M059J (cell line): Measurements from ENCODE around the gene SMARCD1. TPM values are rescaled to one million over a fixed set of nuclear protein-coding genes. Genes with fewer than 3 reads are reported as not detected.

Experiments
- DNase-seq: peaks from one replicate; pipeline ENCODE4 v3.0.0-alpha.2; 2012; ENCODE audit warnings: low read depth
- total RNA-seq: library from RNA; depleted of rRNA; stranded (reverse); fragments of >200 nt; shearing (Covaris generic); gene quantifications from 2 replicates; pipeline ENCODE4 v1.2.3, GENCODE V29; 2014; rRNA removed

SMARCD1 gene
- total RNA-seq, result 48.7 and 52.9 TPM in 2 replicates

- DNase-seq, result peak; percentile 88
These were observed at the start of gene SMARCD1 for GRCh38 chr12:50084775-50085614. Gene SMARCD1, plus strand, starts transcription at chr12:50085342. Its CDS starts 28 bp downstream, at chr12:50085370.

- no peak for DNase-seq
These were observed 46.8 kb upstream of the SMARCD1 start for GRCh38 chr12:50038336-50038735.

DNA sequence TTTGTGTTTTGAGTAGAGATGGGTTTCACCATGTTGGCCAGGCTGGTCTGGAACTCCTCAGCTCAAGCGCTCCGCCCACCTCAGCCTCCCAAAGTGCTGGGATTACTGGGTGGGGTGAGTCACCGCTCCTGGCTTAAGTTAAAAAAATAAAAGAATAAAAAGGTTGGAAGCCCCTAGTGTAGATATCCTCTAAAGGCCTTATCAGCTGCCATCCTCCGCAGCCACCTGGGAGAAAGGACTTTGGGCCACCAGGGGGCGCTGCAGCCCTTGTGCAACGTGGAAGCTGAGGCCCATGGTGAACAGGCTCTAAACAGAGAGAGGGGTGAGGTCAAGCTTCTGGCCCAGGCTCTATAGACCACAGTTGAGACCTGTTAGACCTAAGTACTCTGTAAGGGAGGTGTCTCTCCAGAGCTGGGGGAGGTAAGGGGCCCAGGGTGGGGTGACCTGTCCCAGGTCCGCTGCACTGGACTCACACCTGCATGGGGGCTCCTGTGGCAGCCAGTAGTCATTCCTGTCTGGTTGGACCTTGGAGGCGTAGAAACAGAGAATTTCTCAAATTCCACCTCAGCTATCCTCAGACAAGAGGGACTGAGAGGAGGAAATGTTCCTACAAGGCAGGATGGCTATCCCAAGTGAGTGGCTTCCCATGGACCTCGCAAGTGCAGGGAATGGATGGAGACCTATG is 45.8 kb upstream of the SMARCD1 start:
- DNase-seq, result peak; percentile 74

DNA sequence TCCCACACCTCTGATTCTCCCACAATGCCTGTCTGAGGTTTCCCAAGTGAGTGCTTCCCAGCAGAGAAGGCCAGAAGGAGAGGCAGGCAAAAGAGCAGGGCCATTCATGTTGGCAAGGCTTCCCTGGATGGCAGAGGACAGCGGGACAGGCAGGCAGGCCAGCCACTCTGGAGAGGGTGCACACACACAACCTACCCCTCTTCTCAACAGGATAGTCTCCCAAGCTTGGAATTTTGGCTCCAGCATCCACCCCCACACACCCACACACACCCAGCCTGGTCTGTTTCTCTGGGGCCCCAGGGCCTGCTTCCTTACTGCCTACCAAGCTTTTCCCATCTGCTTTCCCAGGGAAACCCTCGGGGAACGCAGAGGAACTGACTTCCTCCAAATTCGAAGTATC is 44.5 kb upstream of the SMARCD1 start:
- DNase-seq, result no peak

- no peak for DNase-seq
These were observed 43.9 kb upstream of the SMARCD1 start for GRCh38 chr12:50041062-50041860.

DNA sequence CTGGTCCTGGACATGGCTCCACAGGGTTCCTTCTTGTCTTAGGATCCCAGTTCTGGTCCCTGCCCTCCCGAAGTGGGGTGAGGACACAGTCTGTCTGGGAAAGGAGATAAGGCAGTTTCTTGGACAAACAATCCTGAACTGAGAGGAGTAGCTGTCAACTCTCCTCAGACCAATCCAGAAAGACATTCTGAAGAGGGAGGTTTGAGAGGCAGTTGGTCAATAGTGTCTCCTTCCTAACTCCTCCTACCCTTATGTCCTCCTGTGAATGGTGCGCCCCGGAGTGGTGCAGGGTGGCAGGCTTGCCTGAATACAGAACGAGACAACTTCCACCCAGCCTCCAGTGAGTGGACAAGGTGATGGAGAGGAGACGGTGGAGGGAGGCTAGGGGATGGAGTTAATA is 43.2 kb upstream of the SMARCD1 start:
- no peak for DNase-seq

GRCh38 chr12:50042693-50043092 is 42.4 kb upstream of the SMARCD1 start:
- DNase-seq, result no peak

GRCh38 chr12:50043308-50043707 is 41.8 kb upstream of the SMARCD1 start:
- DNase-seq, result no peak

GRCh38 chr12:50043854-50044253 is 41.3 kb upstream of the SMARCD1 start:
- peak; percentile 42 for DNase-seq

GRCh38 chr12:50047693-50048250 is 37.4 kb upstream of the SMARCD1 start:
- DNase-seq, result no peak

GRCh38 chr12:50049254-50050118 is 35.7 kb upstream of the SMARCD1 start:
- DNase-seq, result no peak

GRCh38 chr12:50050119-50050385 is 35.1 kb upstream of the SMARCD1 start:
- DNase-seq, result no peak

DNA sequence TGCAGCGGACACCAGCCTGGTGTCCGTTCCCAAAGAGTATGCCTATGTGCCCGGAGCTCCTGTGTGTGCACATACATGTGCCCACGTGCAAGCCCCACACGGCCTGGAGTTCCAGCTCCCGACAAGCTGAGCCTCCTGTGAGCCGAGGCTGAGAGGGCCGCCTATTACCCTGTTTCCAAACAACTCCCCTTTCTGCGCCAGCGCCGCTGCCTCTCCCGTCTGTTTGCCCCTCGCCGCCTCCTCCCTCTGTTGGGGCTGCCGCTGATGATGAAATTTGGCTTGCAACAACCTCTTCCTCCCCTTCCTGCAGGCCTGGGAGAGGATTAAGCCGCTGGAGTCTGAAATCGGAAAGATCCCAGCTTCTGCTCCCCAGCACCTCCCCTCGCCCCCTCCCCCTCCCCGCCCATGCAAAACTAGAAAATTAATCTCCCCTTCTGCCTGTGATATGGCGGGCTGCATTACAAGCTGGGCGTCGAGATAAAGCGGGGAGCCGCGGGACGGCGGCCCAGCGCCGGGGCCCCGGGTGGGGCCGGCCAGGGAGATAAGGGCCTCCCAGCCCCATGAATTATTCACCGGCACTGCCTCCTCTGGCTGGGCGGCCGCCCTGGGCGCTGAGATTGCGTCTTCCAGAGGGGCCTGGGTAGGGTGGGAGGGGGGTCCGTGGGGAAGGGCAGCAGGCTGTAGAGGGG is 34.6 kb upstream of the SMARCD1 start:
- DNase-seq, result peak; percentile 12

DNA sequence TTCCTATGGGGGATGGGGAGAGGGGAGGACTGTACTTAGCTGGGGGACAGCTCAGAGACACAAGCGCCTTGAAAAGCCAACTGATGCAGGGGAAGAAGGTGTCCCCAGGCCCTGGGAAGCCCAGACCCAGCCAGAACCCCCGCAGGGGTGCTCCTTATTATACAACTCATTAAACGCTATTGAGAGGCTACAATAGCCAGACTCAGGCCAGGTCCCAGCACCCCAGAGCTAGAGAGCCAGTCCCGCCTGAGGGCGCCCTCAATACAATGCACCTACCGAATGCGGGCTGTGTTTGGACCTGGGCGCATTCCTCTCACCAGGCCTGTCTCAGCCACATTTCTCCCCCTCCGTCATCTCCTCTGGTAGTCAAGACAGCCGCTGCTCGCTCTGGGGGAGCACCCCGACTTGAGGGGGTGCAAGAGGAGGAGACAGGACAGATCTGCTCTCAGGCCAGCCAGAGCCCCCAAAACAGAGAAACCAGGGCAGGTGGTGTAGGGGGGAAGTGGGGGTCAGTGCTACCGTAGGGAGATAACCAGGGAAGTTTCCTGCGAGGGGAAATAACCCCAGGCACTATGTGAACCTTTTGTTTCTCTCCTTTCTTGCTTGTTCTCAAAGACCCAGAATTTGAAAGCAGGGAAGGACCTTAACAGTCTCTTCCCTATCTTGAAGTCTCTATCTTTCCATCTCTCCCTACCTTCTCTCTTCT is 33.9 kb upstream of the SMARCD1 start:
- DNase-seq, result no peak

- DNase-seq, result no peak
These were observed 32.6 kb upstream of the SMARCD1 start for GRCh38 chr12:50052544-50052943.

GRCh38 chr12:50052964-50053363 is 32.2 kb upstream of the SMARCD1 start:
- no peak for DNase-seq

DNA sequence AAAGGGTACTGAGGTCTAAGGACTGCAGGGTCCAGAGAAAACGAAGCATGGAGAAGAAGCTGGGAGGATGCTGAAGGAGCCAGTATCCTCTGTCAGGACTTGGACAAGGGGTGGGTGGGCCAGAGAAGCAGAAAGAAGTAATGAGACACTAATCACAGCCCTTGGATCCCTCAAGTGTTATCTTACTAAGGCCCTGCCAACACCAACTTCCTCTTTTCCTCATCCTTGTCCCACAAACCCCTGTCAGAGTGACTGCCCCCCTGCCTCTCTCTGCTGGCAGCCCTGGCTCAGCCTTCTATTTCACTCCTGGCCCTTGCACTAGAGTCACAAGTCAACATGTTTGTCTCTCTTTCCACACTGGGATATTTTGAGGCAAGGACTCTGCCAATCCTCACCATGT is 31.6 kb upstream of the SMARCD1 start:
- no peak for DNase-seq

DNA sequence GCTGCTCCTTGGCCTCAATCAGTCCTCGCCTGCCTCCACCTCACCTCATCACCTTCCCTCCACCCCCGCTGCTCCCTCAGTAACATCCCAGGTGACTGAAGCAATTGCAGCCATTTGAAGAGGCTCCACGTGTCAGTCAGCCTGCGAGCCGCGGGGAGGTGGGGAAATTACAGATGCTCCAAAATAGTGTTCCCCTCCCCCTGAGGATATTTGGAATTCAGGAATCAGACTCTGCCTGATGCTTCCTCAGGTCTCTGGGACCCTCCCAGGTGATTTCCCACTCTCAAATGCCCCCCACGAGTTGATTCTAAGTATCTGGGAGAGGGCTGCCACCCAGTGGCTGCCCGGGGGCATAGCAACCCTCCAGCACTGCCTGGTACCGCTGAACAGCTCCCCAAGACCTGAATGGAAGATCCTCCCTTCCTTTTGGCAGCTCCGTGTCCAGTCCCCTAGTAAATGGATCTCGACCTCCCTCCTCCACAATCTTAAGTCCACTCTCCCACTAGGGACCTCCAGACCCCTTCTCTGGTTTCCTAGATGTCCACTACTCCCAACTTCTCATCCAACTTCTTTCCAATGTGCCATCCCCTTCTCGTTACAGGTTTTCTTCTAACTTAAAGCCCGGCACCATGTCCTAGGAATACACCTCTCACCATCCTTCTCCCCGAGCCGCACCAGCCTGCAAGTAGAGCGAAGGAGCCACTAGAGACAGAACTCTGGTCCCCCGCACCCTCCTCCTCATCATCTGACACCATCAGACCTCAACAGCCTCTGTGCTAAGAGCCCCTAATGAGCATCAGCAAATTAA is 29.1 kb upstream of the SMARCD1 start:
- DNase-seq, result peak; percentile 52

DNA sequence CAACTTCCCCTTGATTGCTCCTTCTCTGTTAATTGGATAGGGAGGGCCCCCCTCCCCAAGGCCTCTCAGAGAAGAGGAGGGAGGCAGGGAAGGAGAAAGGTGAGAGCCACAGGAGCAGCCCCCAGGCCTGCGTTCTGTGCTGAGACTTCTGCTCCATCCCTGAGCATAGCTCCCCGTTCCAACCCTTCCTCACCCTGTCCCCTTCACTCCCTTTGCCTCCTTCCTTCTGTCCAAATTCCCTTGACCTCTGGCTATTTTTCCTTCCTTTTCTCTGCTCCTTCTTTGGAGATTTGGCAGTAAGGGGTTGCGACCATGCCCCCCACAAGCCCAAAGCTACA is 28.5 kb upstream of the SMARCD1 start:
- DNase-seq, result no peak
